IPS-NIHi7 (cell line): Measurements from ENCODE around the gene IL5RA.

Source experiments
- DNase-seq: peaks from one replicate; pipeline ENCODE4 v3.0.0; 2012; ENCODE audit warnings: mixed read lengths; ENCODE audit errors: extremely low spot score

The IL5RA gene

GRCh38 chr3:3107858-3108257 is 2.3 kb downstream of the IL5RA start:
- no peak for DNase-seq

- DNase-seq: no peak
These were observed 3.0 kb downstream of the IL5RA start for GRCh38 chr3:3107181-3107580.

GRCh38 chr3:3105815-3106214 is 4.4 kb downstream of the IL5RA start:
- DNase-seq: no peak

- no peak for DNase-seq
These were observed 4.9 kb downstream of the IL5RA start for GRCh38 chr3:3105246-3105645.

GRCh38 chr3:3102751-3103150 is 7.4 kb downstream of the IL5RA start:
- no peak for DNase-seq

GRCh38 chr3:3101660-3102458 is 8.3 kb downstream of the IL5RA start:
- DNase-seq: no peak

GRCh38 chr3:3097958-3098357 is 12.2 kb downstream of the IL5RA start:
- DNase-seq: no peak

GRCh38 chr3:3089017-3089416 is 21.2 kb downstream of the IL5RA start:
- no peak for DNase-seq

GRCh38 chr3:3087716-3088465 is 22.3 kb downstream of the IL5RA start:
- DNase-seq: no peak

GRCh38 chr3:3087279-3087678 is 22.9 kb downstream of the IL5RA start:
- DNase-seq: no peak

- no peak for DNase-seq
These were observed 23.9 kb downstream of the IL5RA start for GRCh38 chr3:3086239-3086638.

- no peak for DNase-seq
These were observed 24.4 kb downstream of the IL5RA start for GRCh38 chr3:3085782-3086181.

GRCh38 chr3:3084890-3085289 is 25.3 kb downstream of the IL5RA start:
- DNase-seq: no peak

GRCh38 chr3:3082234-3082924 is 27.8 kb downstream of the IL5RA start:
- DNase-seq: no peak

- no peak for DNase-seq
These were observed 28.6 kb downstream of the IL5RA start for GRCh38 chr3:3081381-3082233.

GRCh38 chr3:3080309-3080708 is 29.9 kb downstream of the IL5RA start:
- peak; percentile 18 for DNase-seq

- no peak for DNase-seq
These were observed 35.5 kb downstream of the IL5RA start for GRCh38 chr3:3074551-3075257.

GRCh38 chr3:3071136-3071535 is 39.0 kb downstream of the IL5RA start:
- no peak for DNase-seq

GRCh38 chr3:3069723-3070122 is 40.5 kb downstream of the IL5RA start:
- no peak for DNase-seq

GRCh38 chr3:3068358-3068881 is 41.8 kb downstream of the IL5RA start:
- DNase-seq: no peak

- no peak for DNase-seq
These were observed 43.3 kb downstream of the IL5RA start for GRCh38 chr3:3066910-3067309.
